Measurements from ENCODE around the gene HMHB1.
"Not testable (repeated sequence)": the region's sequence is repeated elsewhere in the genome, so short reads cannot be mapped to it uniquely, and the experiment has no call there.

HMHB1 gene

GRCh38 chr5:143796753-143797152, 15.2 kb upstream of the HMHB1 start:
- DNase-seq (ENCODE audit: extremely low spot score) = no peak
- POLR2A ChIA-PET = no interaction called here
- CTCF ChIA-PET = no interaction called here
- TF ChIP-seq HDGF (IDR thresholded peaks at IDR 0.05; ENCODE audit: borderline replicate concordance) (no peak), LEF1 (IDR thresholded peaks at IDR 0.05; ENCODE audit: borderline replicate concordance) (no peak), ZNF384 (IDR thresholded peaks at IDR 0.05) (no peak), FOXK2 (IDR thresholded peaks at IDR 0.05) (no peak), PKNOX1 (IDR thresholded peaks at IDR 0.05) (no peak), SUZ12 (IDR thresholded peaks at IDR 0.05) (no peak), L3MBTL2 (conservative IDR thresholded peaks at IDR 0.05) (no peak), FOXA1 (IDR thresholded peaks at IDR 0.05) (no peak), ELF4 (IDR thresholded peaks at IDR 0.05) (no peak), NFRKB (IDR thresholded peaks at IDR 0.05) (no peak), SP1 (IDR thresholded peaks at IDR 0.05) (no peak), CTBP1 (IDR thresholded peaks at IDR 0.05; ENCODE audit: borderline replicate concordance) (no peak)

DNA sequence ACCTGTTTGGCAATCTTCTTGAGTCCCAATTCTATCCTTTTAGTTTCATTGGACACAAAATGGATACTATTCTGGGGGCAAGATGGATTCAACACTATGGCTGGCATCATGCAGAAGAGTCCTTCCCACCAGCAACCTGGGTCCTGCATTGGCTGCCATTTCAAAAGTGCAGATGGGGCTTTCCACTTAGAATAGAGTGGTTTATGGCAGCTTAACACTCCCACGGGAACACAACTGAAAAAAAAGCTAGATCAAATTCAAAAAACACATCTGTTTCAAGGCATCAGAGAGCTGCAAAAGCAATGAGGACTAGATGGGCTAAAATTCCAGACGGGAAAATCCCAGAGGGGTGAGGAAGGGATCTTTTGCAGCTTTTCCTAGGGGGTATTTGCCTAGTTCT, 11.2 kb upstream of the HMHB1 start:
- TF ChIP-seq ARNT (IDR thresholded peaks at IDR 0.05) = no peak
- TF ChIP-seq PKNOX1 (IDR thresholded peaks at IDR 0.05) = no peak
- TF ChIP-seq HDGF (IDR thresholded peaks at IDR 0.05; ENCODE audit: borderline replicate concordance) = no peak
- TF ChIP-seq FOXM1 (IDR thresholded peaks at IDR 0.05; ENCODE audit: borderline replicate concordance) = no peak
- no peak for TF ChIP-seq FOXA1 (IDR thresholded peaks at IDR 0.05)
- TF ChIP-seq CTBP1 (IDR thresholded peaks at IDR 0.05; ENCODE audit: borderline replicate concordance) = no peak
- TF ChIP-seq NFRKB (IDR thresholded peaks at IDR 0.05) = no peak
- no peak for TF ChIP-seq L3MBTL2 (conservative IDR thresholded peaks at IDR 0.05)
- no peak for TF ChIP-seq SP1 (IDR thresholded peaks at IDR 0.05)
- TF ChIP-seq BHLHE40 (IDR thresholded peaks at IDR 0.05; ENCODE audit: borderline replicate concordance) = no peak
- TF ChIP-seq FOXK2 (IDR thresholded peaks at IDR 0.05) = no peak
- no peak for TF ChIP-seq ZNF384 (IDR thresholded peaks at IDR 0.05)
- no peak for TF ChIP-seq TARDBP (IDR thresholded peaks at IDR 0.05)
- no peak for TF ChIP-seq LEF1 (IDR thresholded peaks at IDR 0.05; ENCODE audit: borderline replicate concordance)
- no peak for TF ChIP-seq SUZ12 (IDR thresholded peaks at IDR 0.05)
- no peak for TF ChIP-seq ELF4 (IDR thresholded peaks at IDR 0.05)
- CTCF ChIA-PET = no interaction called here
- DNase-seq (ENCODE audit: extremely low spot score) = no peak
- POLR2A ChIA-PET = interaction anchor here (1.5 kb wide), 1 partner anchor 370 kb away, joined by 3 read pairs; the partner anchor contains the start of genes KCTD16 and YIPF5

GRCh38 chr5:143801252-143801939, 10.6 kb upstream of the HMHB1 start:
- TF ChIP-seq LEF1 (IDR thresholded peaks at IDR 0.05; ENCODE audit: borderline replicate concordance) (no peak), FOXM1 (IDR thresholded peaks at IDR 0.05; ENCODE audit: borderline replicate concordance) (no peak), SP1 (IDR thresholded peaks at IDR 0.05) (no peak), FOXA1 (IDR thresholded peaks at IDR 0.05) (no peak)
- no peak for DNase-seq (ENCODE audit: extremely low spot score)
- ChIA-PET POLR2A (interaction anchor here (1.5 kb wide), 1 partner anchor 369 kb away, joined by 3 read pairs; the partner anchor contains the start of genes KCTD16 and YIPF5), CTCF (interaction anchor here (1.1 kb wide), 1 partner anchor 23 kb away, joined by 5 read pairs; no protein-coding TSS in a partner anchor)

GRCh38 chr5:143805861-143806260, 6.1 kb upstream of the HMHB1 start:
- no peak for DNase-seq (ENCODE audit: extremely low spot score)
- POLR2A ChIA-PET = no interaction called here
- CTCF ChIA-PET = no interaction called here
- TF ChIP-seq BHLHE40 (IDR thresholded peaks at IDR 0.05; ENCODE audit: borderline replicate concordance) (no peak), ELF4 (IDR thresholded peaks at IDR 0.05) (no peak), SUZ12 (IDR thresholded peaks at IDR 0.05) (no peak), HDGF (IDR thresholded peaks at IDR 0.05; ENCODE audit: borderline replicate concordance) (no peak), FOXA1 (IDR thresholded peaks at IDR 0.05) (no peak), FOXK2 (IDR thresholded peaks at IDR 0.05) (no peak), TARDBP (IDR thresholded peaks at IDR 0.05) (no peak), FOXM1 (IDR thresholded peaks at IDR 0.05; ENCODE audit: borderline replicate concordance) (no peak)

DNA sequence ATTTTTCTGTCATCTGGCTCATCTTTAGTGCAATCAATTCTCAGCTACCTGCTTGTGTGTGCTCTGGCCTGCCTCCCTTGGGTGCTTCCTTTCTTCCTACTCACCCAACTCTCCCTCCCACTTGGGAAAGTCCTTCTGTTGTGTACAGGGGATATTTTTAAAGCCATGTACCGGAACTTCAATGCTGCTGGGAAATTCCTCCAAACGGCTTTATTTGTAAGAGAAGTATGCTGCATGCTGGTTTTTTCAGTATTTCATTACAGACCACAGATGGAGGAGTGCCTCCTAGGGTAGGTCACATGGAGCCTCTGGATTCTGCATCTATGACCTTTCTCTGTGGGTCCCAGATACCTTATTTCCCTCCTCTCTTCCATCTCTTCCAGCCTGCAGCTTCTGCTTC, 5.4 kb upstream of the HMHB1 start:
- DNase-seq (ENCODE audit: extremely low spot score) = no peak
- TF ChIP-seq LEF1 (IDR thresholded peaks at IDR 0.05; ENCODE audit: borderline replicate concordance) = no peak
- no peak for TF ChIP-seq PKNOX1 (IDR thresholded peaks at IDR 0.05)
- no peak for TF ChIP-seq L3MBTL2 (conservative IDR thresholded peaks at IDR 0.05)
- no peak for TF ChIP-seq ARNT (IDR thresholded peaks at IDR 0.05)
- no peak for TF ChIP-seq ELF4 (IDR thresholded peaks at IDR 0.05)
- TF ChIP-seq ZNF384 (IDR thresholded peaks at IDR 0.05) = no peak
- no peak for TF ChIP-seq SUZ12 (IDR thresholded peaks at IDR 0.05)
- no peak for TF ChIP-seq CTBP1 (IDR thresholded peaks at IDR 0.05; ENCODE audit: borderline replicate concordance)
- no peak for TF ChIP-seq HDGF (IDR thresholded peaks at IDR 0.05; ENCODE audit: borderline replicate concordance)
- TF ChIP-seq SP1 (IDR thresholded peaks at IDR 0.05) = no peak
- TF ChIP-seq TARDBP (IDR thresholded peaks at IDR 0.05) = no peak
- no peak for TF ChIP-seq NFRKB (IDR thresholded peaks at IDR 0.05)
- TF ChIP-seq FOXA1 (IDR thresholded peaks at IDR 0.05) = no peak
- no peak for TF ChIP-seq FOXK2 (IDR thresholded peaks at IDR 0.05)
- no peak for TF ChIP-seq BHLHE40 (IDR thresholded peaks at IDR 0.05; ENCODE audit: borderline replicate concordance)
- TF ChIP-seq FOXM1 (IDR thresholded peaks at IDR 0.05; ENCODE audit: borderline replicate concordance) = no peak
- ChIA-PET POLR2A (no interaction called here), CTCF (no interaction called here)

- ChIA-PET CTCF (no interaction called here), POLR2A (no interaction called here)
- TF ChIP-seq SP1 (IDR thresholded peaks at IDR 0.05) (no peak), ZNF384 (IDR thresholded peaks at IDR 0.05) (no peak), ELF4 (IDR thresholded peaks at IDR 0.05) (no peak), FOXK2 (IDR thresholded peaks at IDR 0.05) (no peak), HDGF (IDR thresholded peaks at IDR 0.05; ENCODE audit: borderline replicate concordance) (no peak), BHLHE40 (IDR thresholded peaks at IDR 0.05; ENCODE audit: borderline replicate concordance) (no peak), FOXA1 (IDR thresholded peaks at IDR 0.05) (no peak), FOXM1 (IDR thresholded peaks at IDR 0.05; ENCODE audit: borderline replicate concordance) (no peak), ARNT (IDR thresholded peaks at IDR 0.05) (no peak), LEF1 (IDR thresholded peaks at IDR 0.05; ENCODE audit: borderline replicate concordance) (no peak), PKNOX1 (IDR thresholded peaks at IDR 0.05) (no peak), SUZ12 (IDR thresholded peaks at IDR 0.05) (no peak), L3MBTL2 (conservative IDR thresholded peaks at IDR 0.05) (no peak), TARDBP (IDR thresholded peaks at IDR 0.05) (no peak), CTBP1 (IDR thresholded peaks at IDR 0.05; ENCODE audit: borderline replicate concordance) (no peak), NFRKB (IDR thresholded peaks at IDR 0.05) (no peak)
- no peak for DNase-seq (ENCODE audit: extremely low spot score)
Measured at GRCh38 chr5:143807401-143807800, 4.6 kb upstream of the HMHB1 start.

DNA sequence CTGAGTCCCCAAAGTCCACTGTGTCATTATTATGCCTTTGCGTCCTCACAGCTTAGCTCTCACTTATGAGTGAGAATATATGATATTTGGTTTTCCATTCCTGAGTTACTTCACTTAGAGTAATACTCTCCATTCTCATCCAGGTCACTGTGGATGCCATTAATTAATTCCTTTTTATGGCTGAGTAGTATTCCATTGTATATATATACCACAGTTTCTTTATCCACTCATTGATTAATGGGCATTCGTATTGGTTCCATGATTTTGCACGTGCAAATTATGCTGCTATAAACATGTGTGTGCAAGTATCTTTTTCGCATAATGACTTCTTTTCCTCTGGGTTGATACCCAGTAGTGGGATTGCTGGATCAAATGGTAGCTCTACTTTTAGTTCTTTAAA, 4.4 kb downstream of the HMHB1 start:
- DNase-seq (ENCODE audit: extremely low spot score); POLR2A ChIA-PET: not testable (repeated sequence)
- CTCF ChIA-PET = interaction anchor here (1.0 kb wide), 1 partner anchor 8 kb away, joined by 3 read pairs; no protein-coding TSS in a partner anchor

Data from HEK293T (cell line).